Upper lobe of left lung (tissue), 4 donors: Measurements from ENCODE around the gene KLHDC2.

Experiments used
- POLR2A ChIP-seq, 4 donors: fragments of 450-650 bp; IDR thresholded peaks; one replicate each; pipeline ENCODE4 v1.5.1; 2016 to 2017; ENCODE audit warnings: antibody characterized with exemption in 4 of 4, mild to moderate bottlenecking in 2 of 4
- TF ChIP-seq, protein P1 (sequence below), 6 experiments: fragments of 450-650 bp in 4 of 6; fragments of 200-600 bp in 2 of 6; sonication (generic) in 2 of 6; IDR thresholded peaks; one replicate each; pipeline ENCODE4 v1.5.1; 2016 to 2019; ENCODE audit warnings: antibody characterized with exemption in 6 of 6

DNA sequence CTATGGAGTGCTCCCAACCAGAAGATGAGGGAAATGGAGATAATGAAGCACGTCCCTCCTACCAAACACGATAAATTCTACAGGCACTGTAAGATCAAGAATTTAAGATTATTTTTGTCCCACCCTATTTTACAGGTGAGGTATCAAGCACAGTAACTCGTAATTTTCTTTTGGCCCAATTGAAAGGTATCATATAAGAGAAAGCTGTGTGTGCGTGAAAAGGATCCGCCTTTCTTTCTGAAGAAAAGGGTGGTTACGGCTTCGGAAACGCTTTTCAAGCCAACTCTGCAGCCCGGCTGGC, 733 bp upstream of the KLHDC2 start:
- no peak for TF ChIP-seq POLR2A (IDR thresholded peaks at IDR 0.05)
- TF ChIP-seq, protein P1, sequence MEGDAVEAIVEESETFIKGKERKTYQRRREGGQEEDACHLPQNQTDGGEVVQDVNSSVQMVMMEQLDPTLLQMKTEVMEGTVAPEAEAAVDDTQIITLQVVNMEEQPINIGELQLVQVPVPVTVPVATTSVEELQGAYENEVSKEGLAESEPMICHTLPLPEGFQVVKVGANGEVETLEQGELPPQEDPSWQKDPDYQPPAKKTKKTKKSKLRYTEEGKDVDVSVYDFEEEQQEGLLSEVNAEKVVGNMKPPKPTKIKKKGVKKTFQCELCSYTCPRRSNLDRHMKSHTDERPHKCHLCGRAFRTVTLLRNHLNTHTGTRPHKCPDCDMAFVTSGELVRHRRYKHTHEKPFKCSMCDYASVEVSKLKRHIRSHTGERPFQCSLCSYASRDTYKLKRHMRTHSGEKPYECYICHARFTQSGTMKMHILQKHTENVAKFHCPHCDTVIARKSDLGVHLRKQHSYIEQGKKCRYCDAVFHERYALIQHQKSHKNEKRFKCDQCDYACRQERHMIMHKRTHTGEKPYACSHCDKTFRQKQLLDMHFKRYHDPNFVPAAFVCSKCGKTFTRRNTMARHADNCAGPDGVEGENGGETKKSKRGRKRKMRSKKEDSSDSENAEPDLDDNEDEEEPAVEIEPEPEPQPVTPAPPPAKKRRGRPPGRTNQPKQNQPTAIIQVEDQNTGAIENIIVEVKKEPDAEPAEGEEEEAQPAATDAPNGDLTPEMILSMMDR (IDR thresholded peaks at IDR 0.05) = no peak
